ENCODE results near the gene JAM3.

DNA sequence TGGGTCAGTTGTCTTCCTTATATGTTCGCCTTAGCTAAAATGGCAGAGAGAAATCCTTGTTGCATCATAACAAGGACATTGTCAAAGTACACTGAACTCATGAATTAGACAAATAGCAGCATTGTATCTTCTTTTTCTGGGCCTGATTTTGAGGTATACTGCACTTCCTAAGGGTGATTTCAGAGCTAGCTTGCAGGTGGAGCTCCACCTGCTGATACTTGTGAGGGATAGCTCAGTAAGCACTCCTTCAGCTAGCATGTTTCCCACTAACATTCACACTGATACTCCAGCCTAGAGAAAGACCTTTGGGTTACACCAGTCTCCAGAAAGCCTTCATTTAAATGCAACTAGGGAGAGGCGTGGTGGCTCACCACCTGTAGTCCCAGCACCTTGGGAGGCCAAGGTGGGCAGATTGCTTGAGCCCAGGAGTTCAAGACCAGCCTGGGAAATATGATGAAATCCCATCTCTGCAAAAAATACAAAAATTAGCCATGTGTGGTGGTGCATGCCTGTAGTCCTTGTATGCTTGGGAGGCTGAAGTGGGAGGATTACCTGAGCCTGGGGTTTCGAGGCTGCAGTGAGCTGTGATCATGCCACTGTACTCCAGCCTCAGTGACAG, 29.8 kb downstream of the JAM3 start:
- no peak for TF ChIP-seq KLF6 (CRISPR knock-in tag; IDR thresholded peaks at IDR 0.05)
- TF ChIP-seq ZNF792 (CRISPR knock-in tag; IDR thresholded peaks at IDR 0.05): no peak
- no peak for TF ChIP-seq POLR2AphosphoS5 (IDR thresholded peaks at IDR 0.05; ENCODE audit: low read depth, low read length)
